HepG2 (cell line): ENCODE measurements around the gene ITPK1. TPM values are rescaled to one million over a fixed set of nuclear protein-coding genes. Genes with fewer than 3 reads are reported as not detected.

Experiments used
- ARID2 ChIP-seq: sonication (generic); formaldehyde crosslinking; IDR thresholded peaks from 2 replicates; pipeline ENCODE4 v1.8.1; 2022; ENCODE audit warnings: mild to moderate bottlenecking, missing genetic modification reagents, borderline replicate concordance
- ARNTL ChIP-seq: sonication (generic); formaldehyde crosslinking; IDR thresholded peaks from 2 replicates; pipeline ENCODE4 v1.4.0; 2020; ENCODE audit warnings: mild to moderate bottlenecking, missing genetic modification reagents
- ATF7-NPFF ChIP-seq: sonication (generic); formaldehyde crosslinking; IDR thresholded peaks from 2 replicates; pipeline ENCODE4 v1.8.1; 2023; ENCODE audit warnings: mild to moderate bottlenecking, low read depth, missing genetic modification reagents, moderate library complexity
- GATAD2A ChIP-seq: IDR thresholded peaks from 2 replicates; pipeline ENCODE4 v1.6.1; 2016
- JARID2 ChIP-seq: sonication (generic); formaldehyde crosslinking; IDR thresholded peaks from 2 replicates; pipeline ENCODE4 v1.8.1; 2023; ENCODE audit warnings: missing genetic modification reagents, inconsistent platforms; ENCODE audit not compliant: insufficient replicate concordance
- RBAK ChIP-seq: sonication (generic); formaldehyde crosslinking; IDR thresholded peaks from 2 replicates; pipeline ENCODE4 v1.5.1; 2020; ENCODE audit warnings: mild to moderate bottlenecking, missing genetic modification reagents
- ZKSCAN5 ChIP-seq: sonication (generic); formaldehyde crosslinking; IDR thresholded peaks from 2 replicates; pipeline ENCODE4 v1.5.1; 2020; ENCODE audit warnings: mild to moderate bottlenecking, missing genetic modification reagents
- ZNF264 ChIP-seq: sonication (generic); formaldehyde crosslinking; IDR thresholded peaks from 2 replicates; pipeline ENCODE4 v1.4.0; 2020; ENCODE audit warnings: missing genetic modification reagents
- ZNF451 ChIP-seq: sonication (generic); formaldehyde crosslinking; IDR thresholded peaks from 2 replicates; pipeline ENCODE4 v1.5.0; 2020; ENCODE audit warnings: mild to moderate bottlenecking, missing genetic modification reagents
- ZNF543 ChIP-seq: sonication (generic); formaldehyde crosslinking; IDR thresholded peaks from 2 replicates; pipeline ENCODE4 v1.4.0; 2020; ENCODE audit warnings: mild to moderate bottlenecking, missing genetic modification reagents
- ZSCAN29 ChIP-seq: sonication (generic); formaldehyde crosslinking; conservative IDR thresholded peaks from 2 replicates; pipeline ENCODE4 v1.4.0; 2020; ENCODE audit warnings: mild to moderate bottlenecking, missing genetic modification reagents
- ZSCAN9 ChIP-seq: IDR thresholded peaks from 2 replicates; pipeline ENCODE4 v1.6.1; 2016; ENCODE audit warnings: borderline replicate concordance
- polyA plus RNA-seq, 8 experiments: library from polyadenylated mRNA; depleted of rRNA in 3 of 8; stranded (reverse) in 7 of 8; unstranded in 1 of 8; fragments of >200 nt; fragmentation: Illumina TruSeq in 4 of 8; extraction: Trizol in 4 of 8; gene quantifications; 2 replicates each; pipeline versions ENCODE4 v1.2.1 to v1.2.3, GENCODE V29; 2011 to 2016; ENCODE audit warnings: low read depth in 4 of 8, missing spikeins in 1 of 8, mixed read lengths in 1 of 8; ENCODE audit not compliant: insufficient read depth in 1 of 8
- total RNA-seq, 5 experiments: library from RNA; depleted of rRNA; stranded (reverse); fragments of >200 nt; fragmentation: Illumina TruSeq; extraction: Trizol; gene quantifications; 2 replicates each; pipeline ENCODE4 v1.2.3, GENCODE V29; 2016; ENCODE audit warnings: low read depth in 1 of 5
- TF ChIP-seq, protein P1 (sequence below): sonication (generic); formaldehyde crosslinking; IDR thresholded peaks from 2 replicates; pipeline ENCODE4 v1.5.0; 2020; ENCODE audit warnings: missing genetic modification reagents, mild to moderate bottlenecking, borderline replicate concordance
- TF ChIP-seq, protein P2 (sequence below): sonication (generic); formaldehyde crosslinking; IDR thresholded peaks from 2 replicates; pipeline ENCODE4 v1.8.0; 2022; ENCODE audit warnings: low read depth, missing genetic modification reagents
- TF ChIP-seq, protein P3 (sequence below): sonication (generic); formaldehyde crosslinking; IDR thresholded peaks from 2 replicates; pipeline ENCODE4 v1.4.0; 2020; ENCODE audit warnings: missing genetic modification reagents
- TF ChIP-seq, protein P4 (sequence below): sonication (generic); formaldehyde crosslinking; IDR thresholded peaks from 2 replicates; pipeline ENCODE4 v1.5.0; 2020; ENCODE audit warnings: mild to moderate bottlenecking, missing genetic modification reagents
- TF ChIP-seq, protein P5 (sequence below): sonication (generic); formaldehyde crosslinking; IDR thresholded peaks from 2 replicates; pipeline ENCODE4 v1.9.0; 2022; ENCODE audit warnings: low read depth, missing genetic modification reagents
- TF ChIP-seq, protein P6 (sequence below): IDR thresholded peaks from 2 replicates; pipeline ENCODE4 v1.6.1; 2016; ENCODE audit warnings: missing compliant biosample characterization, missing genetic modification reagents, borderline replicate concordance
- TF ChIP-seq, protein P7 (sequence below): sonication (generic); formaldehyde crosslinking; IDR thresholded peaks from 2 replicates; pipeline ENCODE4 v1.5.0; 2020; ENCODE audit warnings: missing genetic modification reagents

The ITPK1 gene
- total and polyA plus RNA-seq, 2 of the 13 experiments (the other 11 are each of a cell fraction or from before 2014, with no cell fraction given), result 20.5 to 47.5 TPM

DNA sequence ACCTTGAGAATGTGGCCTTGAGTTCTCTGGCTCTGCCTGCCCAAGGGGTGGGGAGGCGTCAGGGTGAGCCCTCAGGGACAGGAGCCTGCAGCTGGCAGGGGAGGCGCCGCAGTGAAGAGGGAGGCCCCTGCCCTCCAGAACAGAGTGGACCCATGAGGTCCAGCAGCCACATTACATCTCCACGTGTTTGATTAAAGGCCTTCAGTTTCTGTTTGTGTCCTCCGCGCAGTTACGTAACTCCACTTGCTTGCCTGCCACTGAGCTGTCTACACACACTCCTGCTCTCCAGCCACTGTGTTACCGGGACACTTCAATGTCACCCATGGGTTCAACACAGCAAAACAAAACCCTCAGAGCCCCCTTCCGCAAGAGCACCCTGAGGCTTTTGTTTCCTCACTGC, 122.4 kb downstream of the ITPK1 start (continued):
- TF ChIP-seq, protein P1, sequence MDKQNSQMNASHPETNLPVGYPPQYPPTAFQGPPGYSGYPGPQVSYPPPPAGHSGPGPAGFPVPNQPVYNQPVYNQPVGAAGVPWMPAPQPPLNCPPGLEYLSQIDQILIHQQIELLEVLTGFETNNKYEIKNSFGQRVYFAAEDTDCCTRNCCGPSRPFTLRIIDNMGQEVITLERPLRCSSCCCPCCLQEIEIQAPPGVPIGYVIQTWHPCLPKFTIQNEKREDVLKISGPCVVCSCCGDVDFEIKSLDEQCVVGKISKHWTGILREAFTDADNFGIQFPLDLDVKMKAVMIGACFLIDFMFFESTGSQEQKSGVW (CRISPR knock-in tag), result no peak
- peak; percentile 79; the same call in 1 of the 2 replicates for TF ChIP-seq ZSCAN29
- TF ChIP-seq ARNTL (CRISPR knock-in tag), result peak; percentile 91
- peak; percentile 54; the same call in 1 of the 2 replicates for TF ChIP-seq ZSCAN9 (CRISPR knock-in tag)
- TF ChIP-seq ARID2 (CRISPR knock-in tag), result no peak
- TF ChIP-seq JARID2 (CRISPR knock-in tag), result no peak
- TF ChIP-seq, protein P2, sequence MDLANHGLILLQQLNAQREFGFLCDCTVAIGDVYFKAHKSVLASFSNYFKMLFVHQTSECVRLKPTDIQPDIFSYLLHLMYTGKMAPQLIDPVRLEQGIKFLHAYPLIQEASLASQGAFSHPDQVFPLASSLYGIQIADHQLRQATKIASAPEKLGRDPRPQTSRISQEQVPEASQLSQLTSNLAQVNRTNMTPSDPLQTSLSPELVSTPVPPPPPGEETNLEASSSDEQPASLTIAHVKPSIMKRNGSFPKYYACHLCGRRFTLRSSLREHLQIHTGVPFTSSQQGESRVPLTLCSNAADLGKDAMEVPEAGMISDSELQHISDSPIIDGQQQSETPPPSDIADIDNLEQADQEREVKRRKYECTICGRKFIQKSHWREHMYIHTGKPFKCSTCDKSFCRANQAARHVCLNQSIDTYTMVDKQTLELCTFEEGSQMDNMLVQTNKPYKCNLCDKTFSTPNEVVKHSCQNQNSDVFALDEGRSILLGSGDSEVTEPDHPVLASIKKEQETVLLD (CRISPR knock-in tag), result no peak
- no peak for TF ChIP-seq RBAK (CRISPR knock-in tag)
- TF ChIP-seq, protein P3, sequence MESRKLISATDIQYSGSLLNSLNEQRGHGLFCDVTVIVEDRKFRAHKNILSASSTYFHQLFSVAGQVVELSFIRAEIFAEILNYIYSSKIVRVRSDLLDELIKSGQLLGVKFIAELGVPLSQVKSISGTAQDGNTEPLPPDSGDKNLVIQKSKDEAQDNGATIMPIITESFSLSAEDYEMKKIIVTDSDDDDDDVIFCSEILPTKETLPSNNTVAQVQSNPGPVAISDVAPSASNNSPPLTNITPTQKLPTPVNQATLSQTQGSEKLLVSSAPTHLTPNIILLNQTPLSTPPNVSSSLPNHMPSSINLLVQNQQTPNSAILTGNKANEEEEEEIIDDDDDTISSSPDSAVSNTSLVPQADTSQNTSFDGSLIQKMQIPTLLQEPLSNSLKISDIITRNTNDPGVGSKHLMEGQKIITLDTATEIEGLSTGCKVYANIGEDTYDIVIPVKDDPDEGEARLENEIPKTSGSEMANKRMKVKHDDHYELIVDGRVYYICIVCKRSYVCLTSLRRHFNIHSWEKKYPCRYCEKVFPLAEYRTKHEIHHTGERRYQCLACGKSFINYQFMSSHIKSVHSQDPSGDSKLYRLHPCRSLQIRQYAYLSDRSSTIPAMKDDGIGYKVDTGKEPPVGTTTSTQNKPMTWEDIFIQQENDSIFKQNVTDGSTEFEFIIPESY (CRISPR knock-in tag), result peak; percentile 83
- no peak for TF ChIP-seq ZNF543 (CRISPR knock-in tag)
- TF ChIP-seq, protein P4, sequence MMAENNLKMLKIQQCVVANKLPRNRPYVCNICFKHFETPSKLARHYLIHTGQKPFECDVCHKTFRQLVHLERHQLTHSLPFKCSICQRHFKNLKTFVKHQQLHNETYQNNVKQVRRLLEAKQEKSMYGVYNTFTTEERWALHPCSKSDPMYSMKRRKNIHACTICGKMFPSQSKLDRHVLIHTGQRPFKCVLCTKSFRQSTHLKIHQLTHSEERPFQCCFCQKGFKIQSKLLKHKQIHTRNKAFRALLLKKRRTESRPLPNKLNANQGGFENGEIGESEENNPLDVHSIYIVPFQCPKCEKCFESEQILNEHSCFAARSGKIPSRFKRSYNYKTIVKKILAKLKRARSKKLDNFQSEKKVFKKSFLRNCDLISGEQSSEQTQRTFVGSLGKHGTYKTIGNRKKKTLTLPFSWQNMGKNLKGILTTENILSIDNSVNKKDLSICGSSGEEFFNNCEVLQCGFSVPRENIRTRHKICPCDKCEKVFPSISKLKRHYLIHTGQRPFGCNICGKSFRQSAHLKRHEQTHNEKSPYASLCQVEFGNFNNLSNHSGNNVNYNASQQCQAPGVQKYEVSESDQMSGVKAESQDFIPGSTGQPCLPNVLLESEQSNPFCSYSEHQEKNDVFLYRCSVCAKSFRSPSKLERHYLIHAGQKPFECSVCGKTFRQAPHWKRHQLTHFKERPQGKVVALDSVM (CRISPR knock-in tag), result no peak
- TF ChIP-seq, protein P5, sequence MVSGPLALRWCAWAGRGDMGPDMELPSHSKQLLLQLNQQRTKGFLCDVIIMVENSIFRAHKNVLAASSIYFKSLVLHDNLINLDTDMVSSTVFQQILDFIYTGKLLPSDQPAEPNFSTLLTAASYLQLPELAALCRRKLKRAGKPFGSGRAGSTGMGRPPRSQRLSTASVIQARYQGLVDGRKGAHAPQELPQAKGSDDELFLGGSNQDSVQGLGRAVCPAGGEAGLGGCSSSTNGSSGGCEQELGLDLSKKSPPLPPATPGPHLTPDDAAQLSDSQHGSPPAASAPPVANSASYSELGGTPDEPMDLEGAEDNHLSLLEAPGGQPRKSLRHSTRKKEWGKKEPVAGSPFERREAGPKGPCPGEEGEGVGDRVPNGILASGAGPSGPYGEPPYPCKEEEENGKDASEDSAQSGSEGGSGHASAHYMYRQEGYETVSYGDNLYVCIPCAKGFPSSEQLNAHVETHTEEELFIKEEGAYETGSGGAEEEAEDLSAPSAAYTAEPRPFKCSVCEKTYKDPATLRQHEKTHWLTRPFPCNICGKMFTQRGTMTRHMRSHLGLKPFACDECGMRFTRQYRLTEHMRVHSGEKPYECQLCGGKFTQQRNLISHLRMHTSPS (CRISPR knock-in tag), result 0 out of 2 replicates have a peak, but pooled peaks have one; percentile 25
- TF ChIP-seq, protein P6, sequence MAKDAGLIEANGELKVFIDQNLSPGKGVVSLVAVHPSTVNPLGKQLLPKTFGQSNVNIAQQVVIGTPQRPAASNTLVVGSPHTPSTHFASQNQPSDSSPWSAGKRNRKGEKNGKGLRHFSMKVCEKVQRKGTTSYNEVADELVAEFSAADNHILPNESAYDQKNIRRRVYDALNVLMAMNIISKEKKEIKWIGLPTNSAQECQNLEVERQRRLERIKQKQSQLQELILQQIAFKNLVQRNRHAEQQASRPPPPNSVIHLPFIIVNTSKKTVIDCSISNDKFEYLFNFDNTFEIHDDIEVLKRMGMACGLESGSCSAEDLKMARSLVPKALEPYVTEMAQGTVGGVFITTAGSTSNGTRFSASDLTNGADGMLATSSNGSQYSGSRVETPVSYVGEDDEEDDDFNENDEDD (CRISPR knock-in tag), result 0 out of 2 replicates have a peak, but pooled peaks have one; percentile 41
- no peak for TF ChIP-seq ATF7-NPFF (CRISPR knock-in tag)
- TF ChIP-seq GATAD2A (CRISPR knock-in tag), result peak; percentile 75
- TF ChIP-seq ZNF451 (CRISPR knock-in tag), result peak; percentile 67; the same call in 1 of the 2 replicates
- TF ChIP-seq ZKSCAN5, result no peak
- 0 out of 2 replicates have a peak, but pooled peaks have one; percentile 18 for TF ChIP-seq ZNF264 (CRISPR knock-in tag)
- TF ChIP-seq, protein P7, sequence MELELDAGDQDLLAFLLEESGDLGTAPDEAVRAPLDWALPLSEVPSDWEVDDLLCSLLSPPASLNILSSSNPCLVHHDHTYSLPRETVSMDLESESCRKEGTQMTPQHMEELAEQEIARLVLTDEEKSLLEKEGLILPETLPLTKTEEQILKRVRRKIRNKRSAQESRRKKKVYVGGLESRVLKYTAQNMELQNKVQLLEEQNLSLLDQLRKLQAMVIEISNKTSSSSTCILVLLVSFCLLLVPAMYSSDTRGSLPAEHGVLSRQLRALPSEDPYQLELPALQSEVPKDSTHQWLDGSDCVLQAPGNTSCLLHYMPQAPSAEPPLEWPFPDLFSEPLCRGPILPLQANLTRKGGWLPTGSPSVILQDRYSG, result no peak
